Heart left ventricle (tissue), 16 donors: Measurements from ENCODE around the gene COBL. TPM values are rescaled to one million over a fixed set of nuclear protein-coding genes. Genes with fewer than 3 reads are reported as not detected.

Source experiments
- ATAC-seq, 4 donors: fragments of 200-7000 bp; cut with Tn5 transposase; one replicate each; pipeline ENCODE4 v1.9.1; 2020 to 2022; ENCODE audit warnings: moderate library complexity in 4 of 4, mild to moderate bottlenecking in 3 of 4, moderate number of reproducible peaks in 1 of 4
- DNase-seq, 5 donors: peaks; one replicate each; pipeline ENCODE4 v3.0.0-alpha.2; 2020
- H3K27ac ChIP-seq, 12 donors: fragments of 200-600 bp; sonication (generic) in 4 of 12; one replicate each; pipeline versions ENCODE4 v1.5.0 to v1.8.0; 2016 to 2022; ENCODE audit warnings: mild to moderate bottlenecking in 2 of 12
- H3K27me3 ChIP-seq, 9 donors: fragments of 200-600 bp; sonication (generic) in 2 of 9; one replicate each; pipeline versions ENCODE4 v1.5.1 to v1.8.0; 2016 to 2022; ENCODE audit warnings: mild to moderate bottlenecking in 3 of 9
- H3K36me3 ChIP-seq, 9 donors: fragments of 200-600 bp; sonication (generic) in 2 of 9; one replicate each; pipeline versions ENCODE4 v1.5.0 to v1.8.0; 2018 to 2022; ENCODE audit warnings: mild to moderate bottlenecking in 2 of 9
- H3K4me1 ChIP-seq, 12 donors: fragments of 200-600 bp; sonication (generic) in 4 of 12; one replicate each; pipeline versions ENCODE4 v1.5.0 to v1.8.0; 2016 to 2022; ENCODE audit warnings: mild to moderate bottlenecking in 3 of 12
- H3K4me3 ChIP-seq, 12 donors: fragments of 200-600 bp; sonication (generic) in 4 of 12; one replicate each; pipeline versions ENCODE4 v1.5.0 to v1.8.0; 2017 to 2022; ENCODE audit warnings: mild to moderate bottlenecking in 9 of 12, moderate library complexity in 4 of 12
- H3K9me3 ChIP-seq, 12 donors: fragments of 200-600 bp; sonication (generic) in 4 of 12; one replicate each; pipeline versions ENCODE4 v1.5.0 to v1.8.0; 2016 to 2022; ENCODE audit warnings: mild to moderate bottlenecking in 1 of 12
- CTCF ChIP-seq, 12 donors: fragments of 200-600 bp; sonication (generic) in 4 of 12; IDR thresholded peaks; one replicate each; pipeline versions ENCODE4 v1.5.0 to v1.8.0; 2018 to 2022; ENCODE audit warnings: antibody characterized with exemption in 12 of 12, mild to moderate bottlenecking in 5 of 12
- POLR2A ChIP-seq, 2 donors: fragments of 450-650 bp; IDR thresholded peaks; one replicate each; pipeline ENCODE4 v1.6.1; 2017; ENCODE audit warnings: antibody characterized with exemption in 2 of 2, mild to moderate bottlenecking in 2 of 2, moderate library complexity in 2 of 2
- WGBS, 4 donors: extraction: QIAGEN DNeasy Blood & Tissue Kit in 2 of 4; methylation state at CpG; one replicate each; pipeline versions ENCODE4 v1.1.5 to v1.1.7; 2013 to 2018; 5-methylcytosine and 5-hydroxymethylcytosine counted together
- intact Hi-C, 10 donors: fragments of 100-400 bp; cut with DNase I; formaldehyde crosslinking; loops; one replicate each; pipeline versions ENCODE4 v1.11.1 to v1.14.2; 2022
- polyA plus RNA-seq, 2 donors: library from polyadenylated mRNA; stranded (reverse); fragments of 200-250 nt; gene quantifications; one replicate each; pipeline ENCODE4 v1.2.3, GENCODE V29; 2013
- total RNA-seq, 9 donors: library from RNA; depleted of rRNA in 2 of 9; stranded (reverse); fragments of >200 nt in 2 of 9; fragmentation: NEBNext Ultra II Directional in 3 of 9; extraction: Animal tissue kit (Norgen Biotek cat#: 25700) in 3 of 9; gene quantifications; one replicate each; pipeline versions ENCODE4 v1.1.0 to v1.2.4, GENCODE V29; 2016 to 2023
- donor health status: ischemic (EF 13 %, LVEDD 7.1; RV severe dilation, severe dysfunction).
- donor health status: healthy with polysubstance abuse.
- donor health status: DM: no; HTN: yes; CAD: no.
- donor health status: DM: no; HTN: no; CAD: no.
- donor health status: ischemic (EF 25% LVEDD 6.9; RV normal size, moderate dysfunction).
- donor health status: ischemic (EF 25% LVEDD 5.7; RV mildly dilated, moderate dysfunction).
- donor health status: healthy.
- donor health status: DM: yes; HTN: yes; CAD: no.
- donor health status: ischemic (EF 35%, LVEDD 5.7; RV mildly dilated, moderate dysfunction).
- donor health status: nonischemic (EF 11% LVEDD 7.7; RV severe dilation, severe dysfunction).
- donor health status: DM: yes; HTN: yes; CAD: no.
- donor health status: PGD.
- donor health status: ischemic (EF 29% LVEDD 5.4; RV normal size, mild dysfunction).
- donor health status: nonischemic (EF 23%, LVEDD 6.1; RV moderate dilation, normal function).

The COBL gene
- total and polyA plus RNA-seq, 11 donors: 25.9 to 123 (median 80.4) TPM

GRCh38 chr7:51223505-51223904, 93.1 kb downstream of the COBL start:
- intact Hi-C loops: no loop called here
- no peaks in the 10 kb centered on the region for H3K27me3 ChIP-seq
- DNase-seq: no peak

GRCh38 chr7:51222916-51223315, 93.7 kb downstream of the COBL start:
- H3K36me3 ChIP-seq: no peaks in the 10 kb centered on the region
- no peaks in the 10 kb centered on the region for H3K4me1 ChIP-seq
- no peak overlapping the region for H3K27ac ChIP-seq
- DNase-seq (no peak), ATAC-seq (peak in 2 of 4 donors; percentile 16 to 41)
- intact Hi-C loops: no loop called here
- no peaks in the 10 kb centered on the region for H3K9me3 ChIP-seq
- WGBS, 4 donors: 82 to 86% (median 84%) methylated on average over 10 of the region's 10 CpGs
- H3K27me3 ChIP-seq: no peaks in the 10 kb centered on the region
- H3K4me3 ChIP-seq: no peak overlapping the region
- TF ChIP-seq CTCF (IDR thresholded peaks at IDR 0.05): no peak

More at GRCh38 chr7:51223505-51223904, 93.1 kb downstream of the COBL start:
- Histone ChIP-seq H3K4me1 (no peaks in the 10 kb centered on the region), H3K27ac (no peak overlapping the region), H3K4me3 (no peak overlapping the region), H3K9me3 (no peaks in the 10 kb centered on the region), H3K36me3 (no peaks in the 10 kb centered on the region)
- TF ChIP-seq POLR2A (IDR thresholded peaks at IDR 0.05): no peak
- TF ChIP-seq CTCF (IDR thresholded peaks at IDR 0.05): no peak
- 57 to 68% (median 67%) methylated on average over 2 of the region's 2 CpGs for WGBS, 4 donors
- ATAC-seq: peak in 1 of 4 donors; percentile 57

- TF ChIP-seq CTCF (IDR thresholded peaks at IDR 0.05): no peak
- no peak for TF ChIP-seq POLR2A (IDR thresholded peaks at IDR 0.05)
- intact Hi-C loops: no loop called here
- H3K36me3 ChIP-seq: no peaks in the 10 kb centered on the region
Measured at GRCh38 chr7:51220226-51220625, 96.4 kb downstream of the COBL start.

GRCh38 chr7:51219261-51219988, 97.2 kb downstream of the COBL start:
- H3K27ac ChIP-seq: no peak overlapping the region
- DNase-seq: no peak

More at GRCh38 chr7:51220226-51220625, 96.4 kb downstream of the COBL start:
- Histone ChIP-seq H3K27me3 (no peaks in the 10 kb centered on the region), H3K4me1 (no peaks in the 10 kb centered on the region), H3K4me3 (no peak overlapping the region), H3K27ac (no peak overlapping the region), H3K9me3 (no peaks in the 10 kb centered on the region)
- DNase-seq: no peak
- whole genome bisulfite sequencing, 4 donors: 81 to 88% (median 86%) methylated on average over 11 of the region's 11 CpGs
- no peak for ATAC-seq

More at GRCh38 chr7:51219261-51219988, 97.2 kb downstream of the COBL start:
- Histone ChIP-seq H3K4me3 (no peak overlapping the region), H3K4me1 (no peaks in the 10 kb centered on the region), H3K36me3 (no peaks in the 10 kb centered on the region), H3K27me3 (no peaks in the 10 kb centered on the region), H3K9me3 (no peaks in the 10 kb centered on the region)
- ATAC-seq: peak in 1 of 4 donors; percentile 20
- intact Hi-C loops: no loop called here
- 84 to 90% (median 88%) methylated on average over 16 to 18 of the region's 18 CpGs for WGBS, 4 donors
- TF ChIP-seq POLR2A (IDR thresholded peaks at IDR 0.05) (no peak), CTCF (IDR thresholded peaks at IDR 0.05) (no peak)
